Measurements from ENCODE around the gene ACE. TPM values are rescaled to one million over a fixed set of nuclear protein-coding genes. Genes with fewer than 3 reads are reported as not detected.
A peak's percentile ranks its signal among the peaks of the same experiment; 100 is the strongest.

The ACE gene
- total and polyA plus RNA-seq, 8 donors, result 3.1 to 18.3 (median 6.4) TPM

GRCh38 chr17:63496663-63497400 is 20.0 kb downstream of the ACE start:
- Histone ChIP-seq H3K27ac (no peak overlapping the region), H3K36me3 (no peaks in the 10 kb centered on the region), H3K27me3 (no peaks in the 10 kb centered on the region), H3K9me3 (no peaks in the 10 kb centered on the region), H3K4me1 (no peaks in the 10 kb centered on the region), H3K4me3 (no peak overlapping the region)
- intact Hi-C loops (cut with DNase I), result no loop called here
- WGBS, 2 donors, result 91 to 95% methylated on average over 34 to 36 of the region's 36 CpGs
- FAIRE-seq, result no peak
- ATAC-seq, result no peak
- no peak for TF ChIP-seq CTCF (IDR thresholded peaks at IDR 0.05)
- no peak for DNase-seq

- no peak for FAIRE-seq
- Histone ChIP-seq H3K27ac (no peak overlapping the region), H3K36me3 (no peaks in the 10 kb centered on the region), H3K27me3 (no peaks in the 10 kb centered on the region), H3K4me3 (no peak overlapping the region), H3K9me3 (no peaks in the 10 kb centered on the region), H3K4me1 (peaks cover 0 to 1% (median 0%) of the 10 kb centered on the region in 3 donors)
- peak in 1 of 6 donors; percentile 58 for DNase-seq
- WGBS, 2 donors, result 57 to 59% methylated on average over 16 of the region's 16 CpGs
- intact Hi-C loops (cut with DNase I), result no loop called here
- peak in 2 of 4 donors; percentile 44 to 46 for ATAC-seq
- TF ChIP-seq CTCF (IDR thresholded peaks at IDR 0.05), result no peak
Measured at GRCh38 chr17:63497708-63498483, 21.0 kb downstream of the ACE start.

- DNase-seq, result peak in 1 of 6 donors; percentile 15
- peaks cover 0 to 3% (median 0%) of the 10 kb centered on the region in 3 donors for H3K4me1 ChIP-seq
- no peaks in the 10 kb centered on the region for H3K36me3 ChIP-seq
- TF ChIP-seq CTCF (IDR thresholded peaks at IDR 0.05), result no peak
- intact Hi-C loops (cut with DNase I), result no loop called here
- ATAC-seq, result no peak
- no peaks in the 10 kb centered on the region for H3K27me3 ChIP-seq
- H3K4me3 ChIP-seq, result no peak overlapping the region
- WGBS, 2 donors, result 78 to 86% methylated on average over 9 of the region's 9 CpGs
- no peaks in the 10 kb centered on the region for H3K9me3 ChIP-seq
- H3K27ac ChIP-seq, result no peak overlapping the region
- FAIRE-seq, result no peak
Measured at GRCh38 chr17:63498626-63499195, 21.9 kb downstream of the ACE start.

- 55 to 66% methylated on average over 14 of the region's 14 CpGs for WGBS, 2 donors
- intact Hi-C loops (cut with DNase I), result no loop called here
- Histone ChIP-seq H3K27me3 (no peaks in the 10 kb centered on the region), H3K4me3 (no peak overlapping the region), H3K27ac (no peak overlapping the region), H3K9me3 (no peaks in the 10 kb centered on the region), H3K36me3 (no peaks in the 10 kb centered on the region), H3K4me1 (peaks cover 0 to 3% (median 0%) of the 10 kb centered on the region in 3 donors)
- ATAC-seq, result peak in 1 of 4 donors; percentile 22
- no peak for TF ChIP-seq CTCF (IDR thresholded peaks at IDR 0.05)
- no peak for FAIRE-seq
- DNase-seq, result peak in 1 of 6 donors; percentile 15
Measured at GRCh38 chr17:63500543-63501390, 23.9 kb downstream of the ACE start.
